Mammary epithelial cell (primary cell): ENCODE measurements around the gene FAM107B.

Experiments used
- EZH2 ChIP-seq: IDR thresholded peaks from 2 replicates; pipeline ENCODE4 v1.6.1; 2012; ENCODE audit warnings: low read length, inconsistent platforms, borderline replicate concordance
- TF ChIP-seq, protein P1 (sequence below), 2 donors: IDR thresholded peaks in 1 of 2; conservative IDR thresholded peaks in 1 of 2; 2 replicates each; pipeline ENCODE4 v1.5.1; 2011 to 2012; ENCODE audit warnings: inconsistent platforms in 2 of 2, low read length in 2 of 2, mild to moderate bottlenecking in 2 of 2, control low read depth in 1 of 2, low read depth in 1 of 2; ENCODE audit not compliant: insufficient read depth in 1 of 2; ENCODE audit errors: extremely low read depth in 1 of 2

DNA sequence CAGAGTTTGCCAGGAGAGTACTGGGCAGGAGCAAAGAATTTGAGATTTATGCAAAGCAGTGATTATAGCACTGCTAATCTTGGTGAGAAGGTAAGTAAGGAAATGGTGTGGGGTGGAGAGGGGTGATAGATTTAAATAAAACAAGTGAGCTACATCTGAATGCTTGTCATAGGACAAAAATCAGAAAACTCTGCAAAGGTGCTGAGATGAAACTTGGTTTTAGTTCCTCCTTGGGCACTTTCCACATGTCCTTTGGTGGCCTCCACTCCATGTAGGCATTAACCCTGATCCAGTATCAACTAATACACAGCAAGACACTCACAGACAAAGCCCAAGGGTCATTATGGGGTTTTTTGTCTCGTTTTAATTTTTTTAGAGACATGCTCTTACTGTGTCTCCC, 25.7 kb upstream of the FAM107B start:
- TF ChIP-seq, protein P1, sequence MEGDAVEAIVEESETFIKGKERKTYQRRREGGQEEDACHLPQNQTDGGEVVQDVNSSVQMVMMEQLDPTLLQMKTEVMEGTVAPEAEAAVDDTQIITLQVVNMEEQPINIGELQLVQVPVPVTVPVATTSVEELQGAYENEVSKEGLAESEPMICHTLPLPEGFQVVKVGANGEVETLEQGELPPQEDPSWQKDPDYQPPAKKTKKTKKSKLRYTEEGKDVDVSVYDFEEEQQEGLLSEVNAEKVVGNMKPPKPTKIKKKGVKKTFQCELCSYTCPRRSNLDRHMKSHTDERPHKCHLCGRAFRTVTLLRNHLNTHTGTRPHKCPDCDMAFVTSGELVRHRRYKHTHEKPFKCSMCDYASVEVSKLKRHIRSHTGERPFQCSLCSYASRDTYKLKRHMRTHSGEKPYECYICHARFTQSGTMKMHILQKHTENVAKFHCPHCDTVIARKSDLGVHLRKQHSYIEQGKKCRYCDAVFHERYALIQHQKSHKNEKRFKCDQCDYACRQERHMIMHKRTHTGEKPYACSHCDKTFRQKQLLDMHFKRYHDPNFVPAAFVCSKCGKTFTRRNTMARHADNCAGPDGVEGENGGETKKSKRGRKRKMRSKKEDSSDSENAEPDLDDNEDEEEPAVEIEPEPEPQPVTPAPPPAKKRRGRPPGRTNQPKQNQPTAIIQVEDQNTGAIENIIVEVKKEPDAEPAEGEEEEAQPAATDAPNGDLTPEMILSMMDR (conservative IDR thresholded peaks at IDR 0.05 in 1 of 2, IDR thresholded peaks at IDR 0.05 in 1 of 2; ENCODE audit: extremely low read depth in 1 of 2, insufficient read depth in 1 of 2, low read depth in 1 of 2, low read length in 2 of 2), result no peak
- TF ChIP-seq EZH2, result no peak
